ENCODE data around the gene TRPM3. TPM values are rescaled to one million over a fixed set of nuclear protein-coding genes. Genes with fewer than 3 reads are reported as not detected.

TRPM3 gene
- total and polyA plus RNA-seq, 9 of the 15 experiments (the other 6 are each of a cell fraction or from before 2014, with no cell fraction given) = 0.04 TPM; not detected in 8

DNA sequence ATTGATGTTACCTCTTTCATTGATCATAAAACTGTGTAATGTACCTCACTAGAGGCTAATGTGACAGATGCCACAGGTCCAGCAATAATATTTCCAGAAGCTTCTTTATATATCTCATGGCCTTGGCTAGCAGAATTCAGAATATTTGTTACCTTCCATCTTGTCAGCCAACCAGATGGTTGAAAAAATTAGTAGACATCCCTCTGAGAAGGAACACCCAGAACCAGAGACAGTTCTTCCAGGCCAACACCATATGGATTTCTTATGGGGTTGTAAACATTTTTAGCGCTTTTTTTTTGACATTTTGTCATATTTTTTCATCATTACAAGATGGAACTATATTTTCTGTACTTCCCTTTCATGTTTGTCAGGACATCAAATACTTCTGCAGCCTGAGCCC is 428.2 kb downstream of the TRPM3 start:
- no peak for ATAC-seq
- in situ Hi-C loops (cut with MboI) = no loop called here
- Histone ChIP-seq H3K9me1 (ENCODE audit: control insufficient read depth, insufficient read depth, low read length) (no peaks in the 10 kb centered on the region), H3K36me3 (ENCODE audit: control insufficient read depth, insufficient read depth, low read length) (no peaks in the 10 kb centered on the region), H4K20me1 (replicated peaks; ENCODE audit: control insufficient read depth, insufficient read depth, low read length) (no peaks in the 10 kb centered on the region), H3K4me3 (no peak overlapping the region), H3K4me2 (ENCODE audit: insufficient read depth, low read length) (no peak overlapping the region), H3K27me3 (ENCODE audit: control insufficient read depth in 2 of 2, insufficient read depth in 2 of 2, low read length in 2 of 2) (no peaks in the 10 kb centered on the region), H3K79me2 (ENCODE audit: control insufficient read depth, insufficient read depth, low read length) (no peaks in the 10 kb centered on the region), H3K4me1 (replicated peaks in 1 of 2; ENCODE audit: control insufficient read depth in 2 of 2, insufficient read depth in 2 of 2, low read length in 2 of 2) (no peaks in the 10 kb centered on the region), H2AFZ (ENCODE audit: low read depth, low read length) (no peak overlapping the region), H3K9me3 (replicated peaks; ENCODE audit: control insufficient read depth, insufficient read depth, low read depth, low read length) (no peaks in the 10 kb centered on the region), H3K9ac (ENCODE audit: insufficient read depth in 1 of 2, low read depth in 2 of 2, low read length in 2 of 2) (no peak overlapping the region), H3K27ac (ENCODE audit: extremely low read depth, low read depth, low read length) (no peak overlapping the region)
- WGBS (ENCODE audit: insufficient coverage, low coverage, missing lambda C conversion rate) = 0% methylated on average over 1 of the region's 1 CpG
- POLR2A ChIA-PET = no interaction called here
- no TSS peak for BruUV-seq (replicated peaks)
- DNase-seq (ENCODE audit: extremely low read depth in 1 of 4, low spot score in 3 of 4) = no peak
- CTCF ChIA-PET (ENCODE audit: low intra/inter-chr PET ratio) = no interaction called here
- FAIRE-seq = no peak
- TF ChIP-seq ZNF311 (CRISPR knock-in tag; IDR thresholded peaks at IDR 0.05) (no peak), ZNF174 (CRISPR knock-in tag; IDR thresholded peaks at IDR 0.05) (no peak), ETV1 (tag; conservative IDR thresholded peaks at IDR 0.05; ENCODE audit: low read depth) (no peak), CHD2 (IDR thresholded peaks at IDR 0.05; ENCODE audit: low read depth, low read length) (no peak), CHD4 (IDR thresholded peaks at IDR 0.05; ENCODE audit: insufficient read depth, insufficient replicate concordance, low read depth, low read length, poor library complexity, severe bottlenecking) (no peak), ILF3 (IDR thresholded peaks at IDR 0.05; ENCODE audit: borderline replicate concordance) (no peak), ATF7 (IDR thresholded peaks at IDR 0.05) (no peak), BACH1 (tag; IDR thresholded peaks at IDR 0.05) (no peak), ZNF12 (CRISPR knock-in tag; IDR thresholded peaks at IDR 0.05) (no peak), DPF2 (IDR thresholded peaks at IDR 0.05) (no peak), CAMTA2 (CRISPR knock-in tag; conservative IDR thresholded peaks at IDR 0.05) (no peak), YBX1 (IDR thresholded peaks at IDR 0.05) (no peak), CCNT2 (IDR thresholded peaks at IDR 0.05; ENCODE audit: borderline replicate concordance, extremely low read depth, insufficient read length, low read depth, low read length) (no peak), ZMIZ1 (IDR thresholded peaks at IDR 0.05; ENCODE audit: low read depth in 2 of 2, low read length in 2 of 2) (no peak), ZNF507 (tag; conservative IDR thresholded peaks at IDR 0.05) (no peak), ZNF263 (CRISPR knock-in tag; IDR thresholded peaks at IDR 0.05; ENCODE audit: borderline replicate concordance) (no peak)
- TF ChIP-seq, protein P1, sequence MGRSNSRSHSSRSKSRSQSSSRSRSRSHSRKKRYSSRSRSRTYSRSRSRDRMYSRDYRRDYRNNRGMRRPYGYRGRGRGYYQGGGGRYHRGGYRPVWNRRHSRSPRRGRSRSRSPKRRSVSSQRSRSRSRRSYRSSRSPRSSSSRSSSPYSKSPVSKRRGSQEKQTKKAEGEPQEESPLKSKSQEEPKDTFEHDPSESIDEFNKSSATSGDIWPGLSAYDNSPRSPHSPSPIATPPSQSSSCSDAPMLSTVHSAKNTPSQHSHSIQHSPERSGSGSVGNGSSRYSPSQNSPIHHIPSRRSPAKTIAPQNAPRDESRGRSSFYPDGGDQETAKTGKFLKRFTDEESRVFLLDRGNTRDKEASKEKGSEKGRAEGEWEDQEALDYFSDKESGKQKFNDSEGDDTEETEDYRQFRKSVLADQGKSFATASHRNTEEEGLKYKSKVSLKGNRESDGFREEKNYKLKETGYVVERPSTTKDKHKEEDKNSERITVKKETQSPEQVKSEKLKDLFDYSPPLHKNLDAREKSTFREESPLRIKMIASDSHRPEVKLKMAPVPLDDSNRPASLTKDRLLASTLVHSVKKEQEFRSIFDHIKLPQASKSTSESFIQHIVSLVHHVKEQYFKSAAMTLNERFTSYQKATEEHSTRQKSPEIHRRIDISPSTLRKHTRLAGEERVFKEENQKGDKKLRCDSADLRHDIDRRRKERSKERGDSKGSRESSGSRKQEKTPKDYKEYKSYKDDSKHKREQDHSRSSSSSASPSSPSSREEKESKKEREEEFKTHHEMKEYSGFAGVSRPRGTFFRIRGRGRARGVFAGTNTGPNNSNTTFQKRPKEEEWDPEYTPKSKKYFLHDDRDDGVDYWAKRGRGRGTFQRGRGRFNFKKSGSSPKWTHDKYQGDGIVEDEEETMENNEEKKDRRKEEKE (IDR thresholded peaks at IDR 0.05; ENCODE audit: borderline replicate concordance in 1 of 2, control insufficient read depth in 1 of 2, low read depth in 2 of 2, low read length in 1 of 2) = no peak
- intact Hi-C loops (cut with micrococcal nuclease) = no loop called here

Measured in K562 (cell line).